GM12873 (cell line): Measurements from ENCODE around the gene LEMD3.

Experiments
- CTCF ChIP-seq: IDR thresholded peaks from 2 replicates; pipeline ENCODE4 v1.5.1; 2012; ENCODE audit warnings: low read depth, mild to moderate bottlenecking, moderate library complexity, low read length, control low read depth; ENCODE audit not compliant: insufficient read depth; ENCODE audit errors: missing control alignments

The LEMD3 gene

GRCh38 chr12:65196762-65197567 is 27.6 kb downstream of the LEMD3 start:
- TF ChIP-seq CTCF: no peak

GRCh38 chr12:65199604-65200003 is 30.2 kb downstream of the LEMD3 start:
- TF ChIP-seq CTCF: no peak

- TF ChIP-seq CTCF: no peak
These were observed 30.8 kb downstream of the LEMD3 start for GRCh38 chr12:65200007-65200665.

- no peak for TF ChIP-seq CTCF
These were observed 34.0 kb downstream of the LEMD3 start for GRCh38 chr12:65203376-65203775.

GRCh38 chr12:65204886-65205525 is 35.6 kb downstream of the LEMD3 start:
- TF ChIP-seq CTCF: no peak

- no peak for TF ChIP-seq CTCF
These were observed 36.5 kb downstream of the LEMD3 start for GRCh38 chr12:65205886-65206285.

- no peak for TF ChIP-seq CTCF
These were observed 38.7 kb downstream of the LEMD3 start for GRCh38 chr12:65208125-65208524.
